HG03432 (cell line): ENCODE results near the gene CALML3.
"Not testable (repeated sequence)": the region's sequence is repeated elsewhere in the genome, so short reads cannot be mapped to it uniquely, and the experiment has no call there.

Experiments
- ATAC-seq: cut with Tn5 transposase; IDR thresholded peaks from one replicate; pipeline ENCODE4 v1.9.1; 2021; ENCODE audit warnings: mild to moderate bottlenecking, moderate library complexity; ENCODE audit not compliant: unreplicated experiment

The CALML3 gene

GRCh38 chr10:5552376-5553321, 27.9 kb downstream of the CALML3 start:
- no peak for ATAC-seq

- no peak for ATAC-seq
Measured at GRCh38 chr10:5553400-5554170, 28.8 kb downstream of the CALML3 start.

GRCh38 chr10:5555021-5555510, 30.3 kb downstream of the CALML3 start:
- no peak for ATAC-seq

GRCh38 chr10:5555881-5556280, 31.1 kb downstream of the CALML3 start:
- no peak for ATAC-seq

GRCh38 chr10:5556576-5556975, 31.8 kb downstream of the CALML3 start:
- ATAC-seq, result no peak

- no peak for ATAC-seq
Measured at GRCh38 chr10:5557040-5557721, 32.4 kb downstream of the CALML3 start.

GRCh38 chr10:5557799-5558771, 33.3 kb downstream of the CALML3 start:
- no peak for ATAC-seq

GRCh38 chr10:5559022-5559421, 34.3 kb downstream of the CALML3 start:
- ATAC-seq, result not testable (repeated sequence)

- no peak for ATAC-seq
Measured at GRCh38 chr10:5559642-5560141, 34.9 kb downstream of the CALML3 start.

- no peak for ATAC-seq
Measured at GRCh38 chr10:5560142-5560816, 35.5 kb downstream of the CALML3 start.

- ATAC-seq, result no peak
Measured at GRCh38 chr10:5560817-5561703, 36.3 kb downstream of the CALML3 start.

GRCh38 chr10:5561704-5562645, 37.2 kb downstream of the CALML3 start:
- no peak for ATAC-seq

- no peak for ATAC-seq
Measured at GRCh38 chr10:5563321-5563961, 38.7 kb downstream of the CALML3 start.

GRCh38 chr10:5563991-5564536, 39.3 kb downstream of the CALML3 start:
- ATAC-seq, result no peak

GRCh38 chr10:5564537-5565204, 39.9 kb downstream of the CALML3 start:
- no peak for ATAC-seq

GRCh38 chr10:5565205-5565545, 40.4 kb downstream of the CALML3 start:
- ATAC-seq, result no peak
